GM18507 (cell line): Measurements from ENCODE around the gene GYS2.

ENCODE experiments used
- DNase-seq: peaks from one replicate; pipeline ENCODE4 v3.0.0; 2011; ENCODE audit warnings: low read depth; ENCODE audit not compliant: insufficient read length; ENCODE audit errors: extremely low spot score
- FAIRE-seq: peaks from 2 replicates; lab custom pipeline; 2011; peaks lifted over from hg19 to GRCh38; lab: Jason Lieb, UNC

The GYS2 gene

GRCh38 chr12:21523148-21523547, 81.5 kb downstream of the GYS2 start:
- no peak for DNase-seq
- FAIRE-seq: no peak

DNA sequence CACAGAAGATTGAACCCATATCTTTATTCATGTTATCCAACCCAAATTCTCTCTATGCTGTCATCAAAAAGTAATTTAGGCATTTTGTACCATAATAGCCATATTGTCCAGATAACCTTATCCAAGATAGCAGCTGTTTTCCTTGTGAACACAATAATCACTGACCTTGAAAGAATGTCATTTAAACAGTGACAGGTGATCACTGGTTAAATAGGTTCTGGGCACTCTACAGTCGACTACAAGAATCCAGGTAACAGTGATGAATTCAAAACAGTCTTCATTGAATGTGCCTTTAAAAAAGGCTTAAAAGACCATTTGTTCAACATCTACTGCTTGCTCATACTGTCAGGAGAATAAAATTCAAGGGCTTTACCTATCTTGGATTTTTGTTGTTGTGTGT, 83.1 kb downstream of the GYS2 start:
- DNase-seq (no peak), FAIRE-seq (no peak)

DNA sequence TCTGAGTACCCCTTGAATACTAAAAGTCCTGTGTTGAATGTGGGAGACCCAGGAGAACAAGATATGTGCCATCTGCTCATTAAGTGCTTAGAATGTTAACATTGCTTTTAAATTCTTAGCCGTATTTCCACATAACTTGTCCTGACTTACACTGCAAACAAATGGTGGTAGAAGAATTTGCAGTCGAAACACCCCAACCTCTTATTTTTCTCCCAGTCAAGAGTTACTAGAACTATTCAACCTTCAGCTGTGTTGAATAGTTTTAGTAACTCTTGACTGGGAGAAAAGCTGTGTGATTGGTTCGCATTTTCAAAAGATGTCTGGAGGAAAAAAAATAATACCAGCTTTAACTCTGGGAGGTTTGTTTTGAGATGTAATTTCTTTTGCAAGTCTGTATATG, 86.2 kb downstream of the GYS2 start:
- DNase-seq: no peak
- no peak for FAIRE-seq

GRCh38 chr12:21516281-21516680, 88.4 kb downstream of the GYS2 start:
- FAIRE-seq: no peak
- no peak for DNase-seq

- no peak for DNase-seq
- peak; percentile 73 for FAIRE-seq
Measured at GRCh38 chr12:21509768-21510167, 94.9 kb downstream of the GYS2 start.

GRCh38 chr12:21507849-21508248, 96.8 kb downstream of the GYS2 start:
- no peak for FAIRE-seq
- DNase-seq: no peak

GRCh38 chr12:21505888-21506287, 98.8 kb downstream of the GYS2 start:
- DNase-seq (no peak), FAIRE-seq (no peak)

DNA sequence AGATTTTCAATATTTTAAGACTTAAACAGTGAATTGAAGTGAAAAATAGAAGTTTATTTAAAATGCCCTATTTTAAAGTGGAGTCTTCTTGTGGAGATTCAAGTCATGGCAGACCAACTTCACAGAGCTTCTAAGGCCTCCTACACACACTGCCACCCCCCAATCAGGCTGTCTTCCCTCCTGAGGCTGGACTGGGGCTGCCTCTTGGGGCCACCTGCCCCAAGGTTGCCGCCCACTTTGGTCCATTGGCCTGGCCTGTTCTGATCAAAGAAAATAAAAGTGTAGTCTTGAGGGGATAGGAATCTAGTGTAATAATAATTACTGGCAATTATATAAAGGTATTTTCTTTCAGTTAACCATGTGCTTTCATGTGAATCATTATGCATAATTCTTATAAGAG, 101.8 kb downstream of the GYS2 start:
- FAIRE-seq (no peak), DNase-seq (no peak)

GRCh38 chr12:21502164-21502496, 102.5 kb downstream of the GYS2 start:
- DNase-seq (no peak), FAIRE-seq (no peak)

DNA sequence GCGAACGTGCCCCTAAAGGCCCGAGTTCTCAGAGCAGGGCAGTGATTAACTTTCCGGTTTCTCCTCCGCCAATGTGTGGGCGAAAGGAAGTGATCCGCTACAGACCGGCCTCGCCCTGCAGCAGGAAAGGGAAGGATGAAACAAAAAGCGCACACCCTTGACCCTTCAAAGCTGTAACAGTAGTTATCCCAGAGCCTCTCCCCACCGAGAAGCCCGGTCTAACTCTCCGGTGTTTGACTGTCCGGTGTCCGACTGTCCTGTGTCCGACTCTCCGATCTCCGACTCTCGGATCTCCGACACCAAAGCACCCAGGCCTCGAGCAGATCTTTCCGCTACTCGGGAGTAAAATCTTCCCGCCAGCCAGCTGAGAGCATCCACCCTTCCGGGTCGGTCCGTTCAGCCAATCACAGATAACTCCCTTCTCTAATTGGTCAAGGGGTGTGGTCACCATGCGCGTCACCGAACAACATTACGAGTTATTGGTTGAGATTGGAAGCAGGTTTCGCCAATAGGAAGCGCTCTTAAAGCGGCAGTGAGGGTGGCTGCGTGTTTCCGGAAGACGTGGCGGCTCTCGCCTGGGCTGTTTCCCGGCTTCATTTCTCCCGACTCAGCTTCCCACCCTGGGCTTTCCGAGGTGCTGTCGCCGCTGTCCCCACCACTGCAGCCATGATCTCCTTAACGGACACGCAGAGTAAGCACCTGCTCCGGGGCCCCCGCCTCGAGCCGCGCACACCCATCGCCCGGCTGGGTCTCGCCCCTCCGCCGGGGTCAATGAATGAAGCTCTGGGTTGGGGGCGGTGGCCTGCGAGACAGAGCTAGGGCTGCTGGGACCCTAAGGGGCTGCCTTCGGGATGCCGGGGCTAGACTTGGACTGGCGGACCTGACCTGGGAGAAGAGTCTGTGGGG, 103.1 kb downstream of the GYS2 start, which contains the start of the genes GOLT1B and RECQL:
Gene GOLT1B, plus strand, starts transcription at position 532 of the 906 bp plus-strand sequence. Its CDS starts 135 bp downstream, at position 667.
Gene RECQL, minus strand, starts transcription at position 378 of the 906 bp plus-strand sequence. CDS start 2,065 bp downstream, outside the sequence.
- DNase-seq (peak; percentile 81), FAIRE-seq (peak; percentile 99)

DNA sequence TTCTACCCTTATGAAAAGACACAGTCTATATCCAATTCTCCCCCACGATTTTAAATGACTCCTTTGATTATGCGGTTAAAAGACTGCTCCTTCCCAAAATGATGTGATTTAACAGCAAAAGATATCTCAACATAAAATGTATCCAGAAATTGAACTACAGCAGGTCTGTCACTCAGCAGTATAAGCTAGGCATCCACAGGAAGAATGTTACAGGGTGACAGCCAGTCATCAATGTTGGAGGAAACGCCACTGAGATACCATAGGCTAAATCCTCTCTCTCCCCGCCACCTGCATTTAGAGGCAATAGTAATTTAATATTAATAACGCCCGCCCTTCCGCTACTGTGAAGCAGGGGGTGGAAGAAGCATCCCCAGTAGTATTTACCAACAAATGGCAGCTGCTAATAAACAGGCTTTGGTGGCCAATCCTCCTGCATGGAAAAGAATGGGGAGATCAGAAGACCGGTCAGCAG, 103.8 kb downstream of the GYS2 start:
- FAIRE-seq (peak; percentile 5), DNase-seq (no peak)

GRCh38 chr12:21499765-21500164, 104.9 kb downstream of the GYS2 start:
- no peak for FAIRE-seq

More at GRCh38 chr12:21499765-21500164, 104.9 kb downstream of the GYS2 start:
- no peak for DNase-seq
